Choroid plexus epithelial cell (primary cell): ENCODE results near the gene YWHAE.
"Not testable (repeated sequence)": the region's sequence is repeated elsewhere in the genome, so short reads cannot be mapped to it uniquely, and the experiment has no call there.

ENCODE experiments used
- DNase-seq: peaks from one replicate; pipeline ENCODE4 v3.0.0-alpha.2; 2010; ENCODE audit warnings: low read depth
- H3K4me3 ChIP-seq: 2 replicates; pipeline ENCODE4 v1.5.1; 2011; ENCODE audit warnings: low read depth, mild to moderate bottlenecking, control low read depth, low read length, moderate library complexity
- TF ChIP-seq, protein P1 (sequence below): conservative IDR thresholded peaks from 2 replicates; pipeline ENCODE4 v1.5.1; 2011; ENCODE audit warnings: low read depth, mild to moderate bottlenecking, control low read depth, inconsistent platforms, low read length, moderate library complexity

The YWHAE gene

DNA sequence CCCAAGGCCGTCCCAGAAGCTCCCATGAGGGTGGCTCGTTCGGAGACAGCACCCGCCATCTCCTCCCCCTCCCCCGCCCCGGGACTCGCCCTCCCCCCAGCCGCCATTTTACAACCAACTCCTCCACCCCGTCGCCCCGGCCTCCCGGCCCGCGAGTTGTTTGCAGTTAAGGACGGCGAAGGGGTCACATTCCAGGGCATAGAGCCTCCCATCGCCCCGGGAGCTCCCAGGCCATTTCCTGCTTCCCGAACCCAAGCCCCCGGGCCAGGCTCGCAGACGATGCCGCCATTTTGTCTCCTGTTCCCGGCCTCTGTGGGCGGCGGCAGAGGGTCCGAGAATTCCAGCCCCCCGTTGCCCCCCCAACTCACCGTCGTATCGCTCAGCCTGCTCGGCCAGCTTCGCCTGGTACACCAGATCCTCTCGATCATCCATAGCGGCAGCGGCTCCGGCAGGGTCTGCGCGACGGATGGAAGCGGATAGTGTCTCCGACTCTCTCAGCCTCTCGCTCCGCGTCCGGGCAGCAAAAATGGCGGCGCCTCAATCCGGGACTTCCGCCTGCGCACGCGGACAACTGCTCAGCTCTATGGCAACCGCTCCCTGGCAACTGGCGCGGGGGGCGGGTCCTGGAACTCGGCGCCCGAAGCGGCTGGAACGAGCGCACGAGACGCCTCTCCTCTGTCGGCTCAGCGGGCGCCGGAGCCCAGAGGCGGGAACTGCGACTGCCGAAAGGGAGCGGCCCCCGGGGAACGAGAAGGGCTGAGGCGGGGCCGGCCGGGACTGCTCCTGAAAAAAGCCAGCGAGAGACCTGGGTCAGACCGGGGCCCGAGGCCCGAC lies at the start of gene YWHAE:
TSS of gene YWHAE (minus strand) at position 544 of the 834 bp plus-strand sequence. CDS start at position 432, 112 bp downstream.
- TF ChIP-seq, protein P1, sequence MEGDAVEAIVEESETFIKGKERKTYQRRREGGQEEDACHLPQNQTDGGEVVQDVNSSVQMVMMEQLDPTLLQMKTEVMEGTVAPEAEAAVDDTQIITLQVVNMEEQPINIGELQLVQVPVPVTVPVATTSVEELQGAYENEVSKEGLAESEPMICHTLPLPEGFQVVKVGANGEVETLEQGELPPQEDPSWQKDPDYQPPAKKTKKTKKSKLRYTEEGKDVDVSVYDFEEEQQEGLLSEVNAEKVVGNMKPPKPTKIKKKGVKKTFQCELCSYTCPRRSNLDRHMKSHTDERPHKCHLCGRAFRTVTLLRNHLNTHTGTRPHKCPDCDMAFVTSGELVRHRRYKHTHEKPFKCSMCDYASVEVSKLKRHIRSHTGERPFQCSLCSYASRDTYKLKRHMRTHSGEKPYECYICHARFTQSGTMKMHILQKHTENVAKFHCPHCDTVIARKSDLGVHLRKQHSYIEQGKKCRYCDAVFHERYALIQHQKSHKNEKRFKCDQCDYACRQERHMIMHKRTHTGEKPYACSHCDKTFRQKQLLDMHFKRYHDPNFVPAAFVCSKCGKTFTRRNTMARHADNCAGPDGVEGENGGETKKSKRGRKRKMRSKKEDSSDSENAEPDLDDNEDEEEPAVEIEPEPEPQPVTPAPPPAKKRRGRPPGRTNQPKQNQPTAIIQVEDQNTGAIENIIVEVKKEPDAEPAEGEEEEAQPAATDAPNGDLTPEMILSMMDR = no peak
- peak; percentile 95 for DNase-seq
- peak within 1 kb of the TSS; percentile 97 for H3K4me3 ChIP-seq

DNA sequence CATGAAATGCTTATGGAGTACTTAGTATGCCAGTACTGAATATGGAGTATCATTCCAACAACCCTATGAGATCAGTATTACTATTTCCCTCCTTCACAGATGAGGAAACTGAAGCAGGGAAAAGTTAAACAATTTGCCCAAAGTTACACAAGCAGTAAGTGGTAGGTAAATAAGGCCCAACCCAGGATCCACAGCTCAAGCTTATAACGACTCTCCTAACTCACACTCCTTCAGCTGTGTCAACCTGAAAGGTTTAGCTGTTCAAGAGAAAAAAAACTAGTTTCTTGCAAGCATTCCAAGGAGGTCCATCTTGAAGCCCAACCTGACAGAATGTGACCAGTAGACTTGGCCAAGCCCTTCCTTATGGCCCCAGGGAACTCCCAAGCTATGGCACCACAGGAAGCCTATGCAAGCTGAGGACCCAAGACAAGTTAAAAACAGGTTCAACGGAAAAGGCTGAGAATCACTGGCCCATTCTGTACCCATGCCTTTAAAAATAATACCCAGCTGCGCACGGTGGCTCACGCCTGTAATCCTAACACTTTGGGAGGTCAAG lies 49.5 kb upstream of the YWHAE start:
- DNase-seq = no peak
- TF ChIP-seq, protein P1 = no peak
- no peak overlapping the region for H3K4me3 ChIP-seq

DNA sequence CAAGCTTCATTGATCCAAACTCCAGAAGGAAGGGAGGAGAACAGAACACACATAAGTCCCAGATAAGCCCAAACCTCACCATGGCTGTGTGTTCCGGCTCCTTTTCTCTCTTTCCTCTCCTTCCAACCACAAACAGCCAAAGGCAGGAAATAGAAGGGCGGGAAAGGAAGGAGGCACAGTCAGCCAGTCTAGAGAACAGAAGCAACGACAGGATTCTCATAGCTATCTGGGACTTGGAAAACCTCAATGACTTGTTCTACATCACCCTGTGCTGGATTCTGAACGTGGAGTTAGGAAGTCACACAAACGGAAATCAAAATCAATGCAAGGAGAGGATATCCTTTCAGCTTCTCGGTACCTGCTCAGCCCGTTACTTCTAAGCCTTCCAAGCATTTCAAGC lies 47.0 kb upstream of the YWHAE start:
- DNase-seq = no peak
- no peak overlapping the region for H3K4me3 ChIP-seq
- TF ChIP-seq, protein P1 = no peak

DNA sequence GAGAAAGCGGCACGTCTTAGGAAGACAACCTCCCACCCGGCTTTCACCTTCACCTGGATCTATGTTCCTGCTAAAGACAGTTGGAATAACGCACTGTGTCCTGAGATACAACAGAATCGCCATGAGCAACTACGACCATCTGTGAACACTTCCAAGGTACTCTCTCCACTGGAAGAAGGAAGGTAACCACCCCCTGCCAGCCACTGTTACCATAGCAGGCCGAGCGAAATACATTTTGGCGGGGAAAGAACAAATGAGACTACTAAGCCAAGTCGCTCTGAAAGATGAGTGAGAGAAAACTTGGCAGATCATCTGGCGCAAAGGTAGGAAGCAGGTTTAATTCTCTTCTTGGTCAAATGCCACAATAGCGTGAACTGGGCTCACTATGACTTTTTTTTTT lies 46.2 kb upstream of the YWHAE start:
- TF ChIP-seq, protein P1 = no peak
- no peak overlapping the region for H3K4me3 ChIP-seq
- no peak for DNase-seq

DNA sequence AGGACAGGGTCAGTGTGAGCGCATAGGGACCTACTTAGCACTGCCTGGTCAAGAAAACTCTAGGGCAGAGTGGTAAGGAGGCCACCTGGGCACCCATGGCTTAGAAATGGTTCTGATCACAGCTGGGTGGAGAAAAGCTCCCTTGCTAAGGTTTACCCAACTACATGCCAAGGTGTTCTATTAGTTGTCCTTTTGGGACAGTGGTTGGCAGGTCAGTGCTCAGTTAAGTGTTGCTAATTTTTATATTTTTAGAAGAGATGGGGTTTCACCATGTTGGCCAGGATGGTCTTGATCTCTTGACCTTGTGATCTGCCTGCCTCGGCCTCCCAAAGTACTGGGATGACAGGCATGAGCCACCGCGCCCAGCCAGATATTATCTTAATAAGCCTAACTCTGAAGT lies 45.7 kb upstream of the YWHAE start:
- DNase-seq, H3K4me3 ChIP-seq: not testable (repeated sequence)

DNA sequence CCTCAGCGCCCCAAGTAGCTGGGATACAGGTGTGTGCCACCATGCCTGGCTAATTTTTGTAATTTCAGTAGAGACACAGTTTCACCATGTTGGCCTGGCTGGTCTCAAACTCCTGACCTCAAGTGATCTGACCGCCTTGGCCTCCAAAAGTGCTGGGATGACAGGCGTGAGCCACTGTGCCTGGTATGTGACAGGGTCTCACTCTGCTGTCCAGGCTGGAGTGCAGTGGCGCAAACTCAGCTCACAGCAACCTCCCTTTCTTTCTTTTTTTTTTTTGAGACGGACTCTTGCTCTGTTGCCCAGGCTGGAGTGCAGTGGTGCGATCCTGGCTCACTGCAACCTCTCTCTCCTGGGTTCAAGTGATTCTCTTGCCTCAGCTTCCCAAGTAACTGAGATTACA lies 42.7 kb upstream of the YWHAE start:
- DNase-seq, H3K4me3 ChIP-seq: not testable (repeated sequence)

DNA sequence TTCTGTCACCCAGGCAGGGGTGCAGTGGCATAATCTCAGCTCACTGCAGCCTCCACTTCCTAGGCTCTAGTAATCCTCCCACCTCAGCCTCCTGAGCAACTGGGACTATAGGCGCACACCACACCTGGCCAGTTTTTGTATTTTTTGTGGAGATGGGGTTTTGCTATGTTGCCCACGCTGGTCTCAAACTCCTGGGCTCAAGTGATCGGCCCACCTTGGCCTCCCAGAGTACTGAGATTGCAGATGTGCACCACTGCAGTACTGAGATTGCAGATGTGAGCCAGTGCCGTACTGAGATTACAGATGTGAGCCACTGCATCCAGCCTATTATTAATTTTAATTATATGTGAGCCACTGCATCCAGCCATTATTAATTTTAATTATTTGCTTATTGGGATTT lies 42.2 kb upstream of the YWHAE start:
- no peak for DNase-seq
- no peak overlapping the region for H3K4me3 ChIP-seq
- TF ChIP-seq, protein P1 = no peak

DNA sequence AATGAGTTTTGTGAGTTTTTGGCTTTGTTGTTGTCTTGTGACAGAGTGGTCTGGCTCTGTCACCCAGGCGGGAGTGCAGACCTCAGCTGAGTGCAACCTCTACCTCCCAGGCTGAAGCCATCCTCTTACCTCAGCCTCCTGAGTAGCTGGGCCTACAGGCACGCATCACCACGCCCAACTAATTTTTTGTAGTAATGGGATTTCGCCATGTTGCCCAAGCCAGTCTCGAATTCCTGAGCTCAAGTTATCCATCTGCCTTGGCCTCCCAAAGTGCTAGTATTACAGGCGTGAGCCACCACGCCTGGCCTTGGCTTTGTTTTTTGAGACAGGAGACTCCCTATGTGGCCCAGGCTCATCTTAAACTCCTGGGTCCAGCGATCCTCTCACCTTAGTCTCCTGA lies 40.9 kb upstream of the YWHAE start:
- no peak overlapping the region for H3K4me3 ChIP-seq
- no peak for DNase-seq
- TF ChIP-seq, protein P1 = no peak
